ENCODE results near the gene CTDP1. TPM values are rescaled to one million over a fixed set of nuclear protein-coding genes. Genes with fewer than 3 reads are reported as not detected.

Gene CTDP1
- polyA plus RNA-seq, 1 donor (not counting 4 experiments of a cell fraction or from before 2014, with no cell fraction given), result 9.2 TPM

DNA sequence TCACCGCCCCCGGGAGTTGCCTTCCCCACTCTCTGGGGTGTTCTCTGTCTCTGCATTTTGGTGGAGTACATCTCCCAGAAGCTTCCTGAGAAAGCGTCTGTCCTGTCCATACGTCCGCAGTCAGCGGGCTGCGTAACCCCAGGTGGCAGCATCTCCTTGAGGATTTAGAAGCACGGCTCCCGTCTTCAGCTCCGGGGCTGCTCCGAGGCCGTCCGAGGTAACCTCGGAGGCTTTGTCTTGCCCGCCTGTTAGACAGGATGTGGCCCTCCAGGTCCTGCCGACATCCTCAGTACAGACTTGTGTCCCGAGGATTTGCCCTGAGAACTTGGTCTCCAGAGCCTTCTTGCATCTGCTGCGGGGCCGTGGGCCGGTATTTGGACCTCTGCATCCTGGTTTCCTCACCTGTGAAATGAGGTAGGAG, 58.4 kb downstream of the CTDP1 start:
- H3K79me2 ChIP-seq (ENCODE audit: control insufficient read depth, insufficient read depth, low read length), result no peaks in the 10 kb centered on the region
- H3K4me1 ChIP-seq (ENCODE audit: control insufficient read depth, extremely low read depth, insufficient read depth, low read length), result no peaks in the 10 kb centered on the region
- no peak overlapping the region for H2AFZ ChIP-seq (ENCODE audit: control insufficient read depth, low read length)
- DNase-seq (ENCODE audit: low read depth, low spot score) (no peak), FAIRE-seq (no peak)
- H3K4me3 ChIP-seq (ENCODE audit: control insufficient read depth in 2 of 3, extremely low read depth in 1 of 3, insufficient read depth in 2 of 3, low read depth in 1 of 3, low read length in 3 of 3), result no peak overlapping the region
- H3K36me3 ChIP-seq (ENCODE audit: control insufficient read depth in 2 of 2, extremely low read depth in 1 of 2, insufficient read depth in 2 of 2, low read length in 2 of 2), result peaks cover 5 to 45% of the 10 kb centered on the region in 2 experiments
- H3K9me3 ChIP-seq (ENCODE audit: control insufficient read depth, low read depth, low read length), result peaks cover under 1% of the 10 kb centered on the region
- TF ChIP-seq CTCF (optimal IDR thresholded peaks at IDR 0.05 in 1 of 3, IDR thresholded peaks at IDR 0.05 in 1 of 3, conservative IDR thresholded peaks at IDR 0.05 in 1 of 3; ENCODE audit: extremely low read depth in 1 of 3, insufficient read depth in 2 of 3, low read length in 3 of 3), result no peak
- TF ChIP-seq EZH2 (IDR thresholded peaks at IDR 0.05; ENCODE audit: low read length), result no peak
- H3K27me3 ChIP-seq (ENCODE audit: control insufficient read depth, extremely low read depth, insufficient read depth, low read length), result no peaks in the 10 kb centered on the region
- H4K20me1 ChIP-seq (ENCODE audit: control insufficient read depth, extremely low read depth, insufficient read depth, low read length), result no peaks in the 10 kb centered on the region
- H3K4me2 ChIP-seq (ENCODE audit: control insufficient read depth, extremely low read depth, insufficient read depth, low read depth, low read length), result no peak overlapping the region
- no peaks in the 10 kb centered on the region for H3K9me1 ChIP-seq (ENCODE audit: control insufficient read depth, extremely low read depth, insufficient read depth, low read length)
- dilution Hi-C loops (cut with MboI; ENCODE audit: extremely low pct_ligation_motif_present, low sequenced_read_pairs), result no loop called here
- no peak overlapping the region for H3K27ac ChIP-seq (ENCODE audit: control insufficient read depth, insufficient read depth, low read length)
- no peak overlapping the region for H3K9ac ChIP-seq (ENCODE audit: control insufficient read depth, extremely low read depth, insufficient read depth, low read length)

GRCh38 chr18:79738581-79739439, 59.2 kb downstream of the CTDP1 start:
- FAIRE-seq (no peak), DNase-seq (ENCODE audit: low read depth, low spot score) (no peak)
- H3K36me3 ChIP-seq (ENCODE audit: control insufficient read depth in 2 of 2, extremely low read depth in 1 of 2, insufficient read depth in 2 of 2, low read length in 2 of 2), result peaks cover 5 to 40% of the 10 kb centered on the region in 2 experiments

More at GRCh38 chr18:79738581-79739439, 59.2 kb downstream of the CTDP1 start:
- Histone ChIP-seq H3K9me3 (ENCODE audit: control insufficient read depth, low read depth, low read length) (no peaks in the 10 kb centered on the region), H3K4me2 (ENCODE audit: control insufficient read depth, extremely low read depth, insufficient read depth, low read depth, low read length) (no peak overlapping the region), H3K9me1 (ENCODE audit: control insufficient read depth, extremely low read depth, insufficient read depth, low read length) (no peaks in the 10 kb centered on the region), H3K9ac (ENCODE audit: control insufficient read depth, extremely low read depth, insufficient read depth, low read length) (no peak overlapping the region), H4K20me1 (ENCODE audit: control insufficient read depth, extremely low read depth, insufficient read depth, low read length) (no peaks in the 10 kb centered on the region), H3K79me2 (ENCODE audit: control insufficient read depth, insufficient read depth, low read length) (no peaks in the 10 kb centered on the region), H3K4me3 (ENCODE audit: control insufficient read depth in 2 of 3, extremely low read depth in 1 of 3, insufficient read depth in 2 of 3, low read depth in 1 of 3, low read length in 3 of 3) (no peak overlapping the region), H3K27ac (ENCODE audit: control insufficient read depth, insufficient read depth, low read length) (no peak overlapping the region), H3K27me3 (ENCODE audit: control insufficient read depth, extremely low read depth, insufficient read depth, low read length) (no peaks in the 10 kb centered on the region), H3K4me1 (ENCODE audit: control insufficient read depth, extremely low read depth, insufficient read depth, low read length) (no peaks in the 10 kb centered on the region), H2AFZ (ENCODE audit: control insufficient read depth, low read length) (no peak overlapping the region)
- dilution Hi-C loops (cut with MboI; ENCODE audit: extremely low pct_ligation_motif_present, low sequenced_read_pairs), result no loop called here
- TF ChIP-seq CTCF (optimal IDR thresholded peaks at IDR 0.05 in 1 of 3, IDR thresholded peaks at IDR 0.05 in 1 of 3, conservative IDR thresholded peaks at IDR 0.05 in 1 of 3; ENCODE audit: extremely low read depth in 1 of 3, insufficient read depth in 2 of 3, low read length in 3 of 3) (no peak), EZH2 (IDR thresholded peaks at IDR 0.05; ENCODE audit: low read length) (no peak)

Data from keratinocyte (primary cell).